ENCODE data around the gene USF2. TPM values are rescaled to one million over a fixed set of nuclear protein-coding genes. Genes with fewer than 3 reads are reported as not detected.

Gene USF2
- total RNA-seq, 1 donor from 2014 or later: 132 TPM

GRCh38 chr19:35297922-35298321 is 29.2 kb downstream of the USF2 start:
- no peak for TF ChIP-seq CTCF (IDR thresholded peaks at IDR 0.05; ENCODE audit: partially characterized antibody, unreplicated experiment)
- peaks cover 6% of the 10 kb centered on the region for H3K27me3 Mint-ChIP-seq (ENCODE audit: unreplicated experiment)
- no peak overlapping the region for H3K4me3 Mint-ChIP-seq (ENCODE audit: unreplicated experiment)
- H3K27ac Mint-ChIP-seq (ENCODE audit: unreplicated experiment): no peak overlapping the region
- DNase-seq: no peak
- H3K4me1 Mint-ChIP-seq (ENCODE audit: low read depth, unreplicated experiment): peaks cover 6% of the 10 kb centered on the region
- peaks cover 4% of the 10 kb centered on the region for H3K36me3 Mint-ChIP-seq (ENCODE audit: unreplicated experiment)
- peaks cover 6% of the 10 kb centered on the region for H3K9me3 Mint-ChIP-seq (ENCODE audit: unreplicated experiment)

- Mint-ChIP-seq H3K36me3 (ENCODE audit: unreplicated experiment) (peaks cover 4% of the 10 kb centered on the region), H3K27ac (ENCODE audit: unreplicated experiment) (no peak overlapping the region), H3K4me1 (ENCODE audit: low read depth, unreplicated experiment) (no peaks in the 10 kb centered on the region), H3K9me3 (ENCODE audit: unreplicated experiment) (peaks cover 6% of the 10 kb centered on the region), H3K27me3 (ENCODE audit: unreplicated experiment) (peaks cover 6% of the 10 kb centered on the region), H3K4me3 (ENCODE audit: unreplicated experiment) (no peak overlapping the region)
- no peak for DNase-seq
- TF ChIP-seq CTCF (IDR thresholded peaks at IDR 0.05; ENCODE audit: partially characterized antibody, unreplicated experiment): no peak
These were observed 29.8 kb downstream of the USF2 start for GRCh38 chr19:35298561-35298972.

GRCh38 chr19:35299523-35300338 is 31.0 kb downstream of the USF2 start:
- Mint-ChIP-seq H3K4me1 (ENCODE audit: low read depth, unreplicated experiment) (no peaks in the 10 kb centered on the region), H3K36me3 (ENCODE audit: unreplicated experiment) (peaks cover 4% of the 10 kb centered on the region), H3K4me3 (ENCODE audit: unreplicated experiment) (no peak overlapping the region), H3K27me3 (ENCODE audit: unreplicated experiment) (peaks cover 2% of the 10 kb centered on the region), H3K27ac (ENCODE audit: unreplicated experiment) (no peak overlapping the region), H3K9me3 (ENCODE audit: unreplicated experiment) (peaks cover 4% of the 10 kb centered on the region)
- no peak for TF ChIP-seq CTCF (IDR thresholded peaks at IDR 0.05; ENCODE audit: partially characterized antibody, unreplicated experiment)
- no peak for DNase-seq

GRCh38 chr19:35300339-35300649 is 31.5 kb downstream of the USF2 start:
- no peak for DNase-seq
- H3K4me3 Mint-ChIP-seq (ENCODE audit: unreplicated experiment): no peak overlapping the region
- peaks cover 4% of the 10 kb centered on the region for H3K9me3 Mint-ChIP-seq (ENCODE audit: unreplicated experiment)
- peaks cover 2% of the 10 kb centered on the region for H3K27me3 Mint-ChIP-seq (ENCODE audit: unreplicated experiment)
- no peaks in the 10 kb centered on the region for H3K4me1 Mint-ChIP-seq (ENCODE audit: low read depth, unreplicated experiment)
- H3K27ac Mint-ChIP-seq (ENCODE audit: unreplicated experiment): no peak overlapping the region
- TF ChIP-seq CTCF (IDR thresholded peaks at IDR 0.05; ENCODE audit: partially characterized antibody, unreplicated experiment): no peak
- H3K36me3 Mint-ChIP-seq (ENCODE audit: unreplicated experiment): peaks cover 4% of the 10 kb centered on the region

GRCh38 chr19:35301961-35302360 is 33.2 kb downstream of the USF2 start:
- Mint-ChIP-seq H3K9me3 (ENCODE audit: unreplicated experiment) (peaks cover 6% of the 10 kb centered on the region), H3K4me3 (ENCODE audit: unreplicated experiment) (no peak overlapping the region)
- TF ChIP-seq CTCF (IDR thresholded peaks at IDR 0.05; ENCODE audit: partially characterized antibody, unreplicated experiment): no peak

More at GRCh38 chr19:35301961-35302360, 33.2 kb downstream of the USF2 start:
- Mint-ChIP-seq H3K27ac (ENCODE audit: unreplicated experiment) (no peak overlapping the region), H3K4me1 (ENCODE audit: low read depth, unreplicated experiment) (no peaks in the 10 kb centered on the region), H3K36me3 (ENCODE audit: unreplicated experiment) (peaks cover 4% of the 10 kb centered on the region), H3K27me3 (ENCODE audit: unreplicated experiment) (peaks cover 2% of the 10 kb centered on the region)
- DNase-seq: no peak
